Skeletal muscle satellite cell (primary cell): Measurements from ENCODE around the gene SH3TC1.

Experiments
- H3K27me3 ChIP-seq: 2 replicates; pipeline ENCODE4 v1.7.0; 2013; ENCODE audit warnings: low read length; ENCODE audit not compliant: control insufficient read depth, insufficient read depth
- H3K36me3 ChIP-seq: 2 replicates; pipeline ENCODE4 v1.7.0; 2013; ENCODE audit warnings: mild to moderate bottlenecking, control low read depth, low read length; ENCODE audit not compliant: insufficient read depth
- H3K4me1 ChIP-seq: 2 replicates; pipeline ENCODE4 v1.7.0; 2013; ENCODE audit warnings: low read length; ENCODE audit not compliant: control insufficient read depth, insufficient read depth
- H3K4me2 ChIP-seq: 2 replicates; pipeline ENCODE4 v1.7.0; 2013; ENCODE audit warnings: mild to moderate bottlenecking, low read length
- H3K4me3 ChIP-seq: 2 replicates; pipeline ENCODE4 v1.7.0; 2013; ENCODE audit warnings: low read length
- H3K9ac ChIP-seq: 2 replicates; pipeline ENCODE4 v1.7.0; 2013; ENCODE audit warnings: mild to moderate bottlenecking, low read depth, low read length, moderate library complexity
- H3K9me3 ChIP-seq: replicated peaks from 2 replicates; pipeline ENCODE4 v1.7.0; 2013; ENCODE audit warnings: mild to moderate bottlenecking, control low read depth, low read length

Gene SH3TC1

DNA sequence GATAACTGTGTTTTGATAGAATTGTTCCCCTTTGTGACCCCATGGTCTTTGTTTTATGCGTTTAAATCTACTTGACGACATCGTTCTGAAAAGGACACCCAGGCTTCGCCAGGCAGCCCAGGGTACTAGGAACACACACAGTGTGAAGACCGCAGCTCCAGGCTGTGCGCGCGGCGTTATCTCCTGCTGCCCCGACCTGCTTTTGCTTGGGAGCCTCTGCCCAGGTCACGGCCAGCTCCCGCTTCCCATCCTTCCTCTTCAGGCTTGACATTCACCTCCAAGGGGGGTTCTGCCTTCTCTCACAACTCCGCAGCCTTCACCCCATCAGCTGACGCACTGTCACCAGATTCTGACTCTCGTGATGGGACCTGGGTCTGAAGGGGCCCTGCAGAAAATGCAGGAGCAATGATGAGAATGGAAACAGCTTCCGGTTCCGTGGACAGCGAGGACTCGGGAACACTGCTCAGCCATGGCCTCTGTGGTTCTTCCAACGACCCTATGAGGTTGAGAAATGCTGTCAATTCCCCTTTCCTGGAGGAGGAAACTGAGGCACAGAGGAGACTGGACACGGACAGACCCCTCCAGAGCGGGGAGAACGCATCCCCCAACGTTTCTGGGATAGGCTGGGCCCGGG, 69.9 kb downstream of the SH3TC1 start:
- H3K4me2 ChIP-seq = peak overlapping the region; percentile 83
- no peaks in the 10 kb centered on the region for H3K36me3 ChIP-seq
- H3K9ac ChIP-seq = peak overlapping the region; percentile 70
- no peaks in the 10 kb centered on the region for H3K9me3 ChIP-seq
- no peak overlapping the region for H3K4me3 ChIP-seq
- H3K4me1 ChIP-seq = peaks cover 27% of the 10 kb centered on the region
- peaks cover 22% of the 10 kb centered on the region for H3K27me3 ChIP-seq

DNA sequence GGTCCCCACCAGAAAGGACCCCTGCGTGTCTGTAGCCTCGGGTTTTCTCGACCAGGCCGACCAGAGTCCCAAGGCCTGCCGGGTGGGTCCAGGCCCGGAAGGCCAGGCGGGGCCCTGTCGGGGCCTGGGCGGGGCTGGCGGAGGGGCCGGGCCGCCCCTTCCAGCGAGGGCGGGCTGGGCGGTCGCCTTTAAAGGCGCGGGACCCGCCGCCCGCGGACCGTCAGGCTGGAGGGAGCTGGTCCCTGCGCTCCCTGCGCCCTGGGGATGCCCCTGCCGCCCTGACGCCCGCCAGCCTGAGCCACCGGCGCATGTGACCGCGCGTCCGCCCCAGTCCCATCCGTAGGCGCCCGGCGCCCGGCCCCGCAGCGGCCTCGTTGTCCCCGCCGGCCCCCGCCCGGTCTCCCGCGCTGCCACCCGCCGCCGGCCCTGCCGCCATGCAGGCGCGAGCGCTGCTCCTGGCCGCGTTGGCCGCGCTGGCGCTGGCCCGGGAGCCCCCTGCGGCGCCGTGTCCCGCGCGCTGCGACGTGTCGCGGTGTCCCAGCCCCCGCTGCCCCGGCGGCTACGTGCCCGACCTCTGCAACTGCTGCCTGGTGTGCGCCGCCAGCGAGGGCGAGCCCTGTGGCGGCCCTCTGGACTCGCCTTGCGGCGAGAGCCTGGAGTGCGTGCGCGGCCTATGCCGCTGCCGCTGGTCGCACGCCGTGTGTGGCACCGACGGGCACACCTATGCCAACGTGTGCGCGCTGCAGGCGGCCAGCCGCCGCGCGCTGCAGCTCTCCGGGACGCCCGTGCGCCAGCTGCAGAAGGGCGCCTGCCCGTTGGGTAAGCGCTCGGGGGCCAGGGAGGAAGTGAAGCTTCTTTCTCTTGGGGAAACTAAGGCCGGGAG, 70.7 kb downstream of the SH3TC1 start, which contains the start of gene HTRA3:
HTRA3 (plus strand) TSS at position 220 of the 883 bp plus-strand sequence; CDS start at position 435, 215 bp downstream.
- H3K9me3 ChIP-seq = no peaks in the 10 kb centered on the region
- no peaks in the 10 kb centered on the region for H3K36me3 ChIP-seq
- peaks cover 22% of the 10 kb centered on the region for H3K27me3 ChIP-seq
- H3K9ac ChIP-seq = peak within 1 kb of the TSS; percentile 70
- peak within 1 kb of the TSS; percentile 83 for H3K4me2 ChIP-seq
- H3K4me3 ChIP-seq = peak within 1 kb of the TSS; percentile 67
- H3K4me1 ChIP-seq = peaks cover 32% of the 10 kb centered on the region

DNA sequence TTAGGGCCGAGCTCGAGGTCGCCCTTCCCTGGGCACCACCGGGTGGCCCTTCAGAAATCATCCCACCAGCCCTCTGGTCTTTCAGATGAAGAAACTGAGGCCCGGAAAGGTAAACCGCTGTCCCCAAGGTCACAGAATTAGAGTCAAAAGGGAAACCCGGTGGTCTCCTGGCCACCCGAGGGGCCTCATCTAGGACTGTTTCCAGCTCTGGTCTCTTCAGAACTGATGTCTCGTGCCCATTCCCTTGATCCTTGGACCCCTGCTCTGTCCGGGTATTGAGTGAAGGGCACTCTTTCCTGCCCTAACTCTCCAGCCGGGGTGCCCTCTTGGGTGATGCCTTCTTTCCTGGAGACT, 71.3 kb downstream of the SH3TC1 start:
- Histone ChIP-seq H3K9ac (peak overlapping the region; percentile 70), H3K27me3 (peaks cover 22% of the 10 kb centered on the region), H3K4me1 (peaks cover 38% of the 10 kb centered on the region), H3K4me2 (peak overlapping the region; percentile 83), H3K36me3 (no peaks in the 10 kb centered on the region), H3K4me3 (peak overlapping the region; percentile 67), H3K9me3 (no peaks in the 10 kb centered on the region)

DNA sequence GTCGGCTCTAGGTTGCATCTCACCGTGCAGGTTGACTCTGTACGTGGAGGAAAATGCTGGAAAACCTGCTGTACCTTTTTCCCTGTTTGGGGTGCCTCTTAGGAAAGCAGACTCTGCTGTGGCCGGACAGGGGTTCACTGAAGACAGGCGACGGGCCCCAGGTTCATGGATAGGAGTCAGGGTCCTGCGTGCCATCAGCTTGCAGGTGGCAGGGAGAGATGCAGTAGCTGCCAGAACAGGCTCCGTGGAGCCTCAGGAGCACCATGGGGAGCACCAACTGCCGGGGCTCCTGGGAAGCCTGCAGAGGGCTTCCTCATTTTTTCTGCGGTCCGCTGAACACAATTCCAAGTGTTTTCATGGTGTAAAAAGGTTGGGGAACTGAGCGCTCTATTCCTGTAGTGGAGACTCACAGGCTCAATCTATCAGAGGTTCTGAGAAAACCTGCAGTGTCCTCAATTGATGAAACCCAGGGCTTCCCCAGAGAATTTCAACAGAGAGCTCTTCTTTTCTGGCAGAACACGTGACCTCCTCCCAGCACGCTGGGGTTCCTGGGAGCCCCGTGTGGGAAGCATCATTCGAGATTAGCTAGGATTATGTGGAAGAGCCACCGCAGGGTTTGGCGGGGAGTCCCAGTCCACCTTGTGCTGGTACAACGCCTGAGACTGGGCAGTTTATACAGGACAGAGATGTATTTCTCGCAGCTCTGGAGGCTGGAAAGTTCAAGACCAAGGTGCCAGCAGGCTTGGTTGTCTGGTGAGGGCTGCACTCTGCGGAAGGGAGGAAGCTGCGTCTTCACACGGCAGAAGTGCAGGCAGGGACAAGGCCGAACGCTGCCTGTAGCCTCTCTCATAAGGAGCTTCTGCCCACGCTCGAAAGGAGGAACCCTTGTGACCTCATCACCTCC, 72.1 kb downstream of the SH3TC1 start:
- no peaks in the 10 kb centered on the region for H3K36me3 ChIP-seq
- H3K27me3 ChIP-seq = peaks cover 22% of the 10 kb centered on the region
- peaks cover 46% of the 10 kb centered on the region for H3K4me1 ChIP-seq
- H3K4me2 ChIP-seq = peak overlapping the region; percentile 83
- H3K9me3 ChIP-seq = no peaks in the 10 kb centered on the region
- no peak overlapping the region for H3K9ac ChIP-seq
- H3K4me3 ChIP-seq = peak overlapping the region; percentile 67

DNA sequence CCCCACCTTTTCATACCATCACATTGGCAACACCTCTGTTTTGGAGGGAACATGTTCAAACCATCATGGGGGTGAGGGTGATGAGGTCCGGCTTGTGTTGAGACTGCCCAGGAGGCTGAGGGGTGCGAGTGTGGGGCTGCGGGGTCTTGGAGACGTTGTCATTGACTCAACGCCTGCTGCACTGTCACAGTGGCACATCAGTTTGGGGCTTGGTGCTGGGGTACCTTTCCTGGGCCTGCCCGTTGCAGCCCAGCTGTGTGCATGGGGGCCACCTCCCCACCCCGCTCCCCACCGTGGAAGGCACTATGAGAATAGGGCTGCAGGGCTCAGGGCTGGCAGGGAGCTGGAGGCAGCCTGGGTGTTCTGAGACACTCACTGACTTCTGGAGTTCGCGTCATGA, 72.7 kb downstream of the SH3TC1 start:
- peaks cover 22% of the 10 kb centered on the region for H3K27me3 ChIP-seq
- no peak overlapping the region for H3K9ac ChIP-seq
- peaks cover 52% of the 10 kb centered on the region for H3K4me1 ChIP-seq
- H3K36me3 ChIP-seq = no peaks in the 10 kb centered on the region
- H3K9me3 ChIP-seq = no peaks in the 10 kb centered on the region
- no peak overlapping the region for H3K4me3 ChIP-seq
- no peak overlapping the region for H3K4me2 ChIP-seq

DNA sequence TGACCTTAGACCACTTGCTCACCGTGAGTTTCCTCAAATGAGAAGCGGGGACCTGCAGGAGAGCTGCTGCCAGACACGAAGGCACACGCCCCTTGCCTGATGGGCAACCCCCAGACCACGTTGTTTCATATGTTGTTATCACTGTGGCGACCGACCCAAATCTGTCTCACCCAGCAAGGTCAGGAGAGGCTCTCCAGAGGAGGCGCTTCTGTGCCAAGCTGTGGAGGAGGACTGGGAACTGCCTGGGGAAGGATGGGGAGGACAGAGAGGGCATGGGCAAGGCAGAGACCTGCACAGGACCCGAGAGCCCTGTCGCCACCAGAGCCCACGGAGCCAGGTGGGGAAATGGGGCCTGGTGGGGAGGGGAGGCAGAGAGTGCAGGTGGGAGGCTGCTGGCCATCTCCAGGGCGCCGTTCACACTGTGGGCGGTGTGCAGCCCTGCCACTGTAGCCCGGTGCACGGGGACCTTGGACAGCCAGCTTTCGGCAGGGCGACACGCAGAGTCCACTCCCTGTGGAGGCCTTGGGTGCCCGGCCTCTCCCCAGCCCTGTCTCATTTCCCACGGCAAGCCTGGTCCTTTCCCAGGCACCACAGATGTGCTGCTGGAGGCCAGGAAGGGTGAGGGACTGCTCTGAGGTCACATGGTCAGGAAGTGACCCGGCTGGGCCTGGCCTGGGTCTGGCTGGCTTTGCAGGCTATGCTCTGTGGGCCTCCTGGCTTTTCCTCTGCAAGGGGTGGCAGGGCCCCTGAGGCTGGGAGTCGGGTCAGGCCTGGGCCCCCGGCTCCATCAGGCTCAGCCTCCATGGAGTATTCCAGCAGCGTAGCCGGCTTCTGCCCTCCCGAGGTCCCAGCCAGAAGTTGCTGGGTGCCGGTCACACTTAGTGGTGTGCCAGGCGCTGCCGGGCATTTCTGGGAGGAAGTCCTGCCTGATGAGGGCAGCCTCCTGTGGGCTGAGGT, 73.7 kb downstream of the SH3TC1 start:
- no peak overlapping the region for H3K4me3 ChIP-seq

DNA sequence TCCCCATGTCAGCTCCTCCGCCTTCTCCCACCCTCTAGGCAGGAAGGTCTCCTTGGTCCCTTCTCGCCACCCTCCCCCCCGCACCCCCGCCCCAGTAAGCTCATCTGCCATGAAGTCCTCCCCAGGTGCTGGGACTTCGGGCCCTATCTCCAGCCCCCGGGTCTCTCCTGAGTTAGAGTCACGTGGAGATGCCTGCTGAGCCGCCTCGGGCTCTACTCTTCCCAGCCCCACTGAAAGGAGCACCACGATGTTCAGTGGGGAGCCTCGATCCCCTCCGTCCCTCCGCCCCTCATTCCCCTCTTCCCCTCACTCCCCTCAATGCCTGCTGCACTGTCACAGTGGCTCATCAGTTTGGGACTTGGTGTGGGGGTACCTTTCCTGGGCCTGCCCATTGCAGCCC, 74.4 kb downstream of the SH3TC1 start:
- Histone ChIP-seq H3K4me3 (no peak overlapping the region), H3K4me1 (peaks cover 68% of the 10 kb centered on the region), H3K9me3 (no peaks in the 10 kb centered on the region), H3K36me3 (no peaks in the 10 kb centered on the region), H3K27me3 (peaks cover 22% of the 10 kb centered on the region), H3K4me2 (no peak overlapping the region), H3K9ac (no peak overlapping the region)

More for the DNA sequence above, 73.7 kb downstream of the SH3TC1 start:
- Histone ChIP-seq H3K9ac (no peak overlapping the region), H3K36me3 (no peaks in the 10 kb centered on the region), H3K4me1 (peaks cover 61% of the 10 kb centered on the region), H3K9me3 (no peaks in the 10 kb centered on the region), H3K4me2 (no peak overlapping the region), H3K27me3 (peaks cover 22% of the 10 kb centered on the region)

DNA sequence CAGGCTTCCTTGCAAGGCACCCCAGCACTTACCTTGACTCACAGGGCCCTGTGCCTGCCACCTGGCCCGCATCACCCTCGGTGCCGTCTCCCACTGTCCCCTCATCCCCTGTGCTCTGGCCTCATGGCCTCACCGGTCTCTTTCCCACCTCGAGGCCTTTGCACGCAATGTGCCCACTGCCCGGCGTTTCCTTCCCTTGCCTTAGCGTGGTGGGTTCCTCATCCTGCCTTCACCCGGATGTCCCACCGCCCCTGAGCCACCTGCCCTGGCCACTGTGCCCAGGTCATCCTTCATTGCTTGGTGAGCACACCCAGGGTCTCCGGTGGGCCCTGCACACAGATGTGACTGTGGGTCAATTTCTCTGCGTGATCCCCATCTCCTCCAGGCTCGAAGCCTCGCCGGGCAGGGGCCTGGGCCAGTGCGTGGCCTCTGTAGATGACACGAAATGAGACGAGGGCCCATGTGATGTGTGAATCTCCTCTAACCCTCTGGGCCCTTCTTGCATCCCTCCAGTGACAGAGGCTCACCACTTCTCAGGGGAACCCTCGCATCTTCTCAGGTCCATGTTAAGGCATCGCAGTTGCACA, 75.1 kb downstream of the SH3TC1 start:
- Histone ChIP-seq H3K36me3 (no peaks in the 10 kb centered on the region), H3K4me1 (peaks cover 75% of the 10 kb centered on the region), H3K27me3 (peaks cover 18% of the 10 kb centered on the region), H3K4me2 (no peak overlapping the region), H3K4me3 (no peak overlapping the region), H3K9ac (no peak overlapping the region), H3K9me3 (no peaks in the 10 kb centered on the region)

DNA sequence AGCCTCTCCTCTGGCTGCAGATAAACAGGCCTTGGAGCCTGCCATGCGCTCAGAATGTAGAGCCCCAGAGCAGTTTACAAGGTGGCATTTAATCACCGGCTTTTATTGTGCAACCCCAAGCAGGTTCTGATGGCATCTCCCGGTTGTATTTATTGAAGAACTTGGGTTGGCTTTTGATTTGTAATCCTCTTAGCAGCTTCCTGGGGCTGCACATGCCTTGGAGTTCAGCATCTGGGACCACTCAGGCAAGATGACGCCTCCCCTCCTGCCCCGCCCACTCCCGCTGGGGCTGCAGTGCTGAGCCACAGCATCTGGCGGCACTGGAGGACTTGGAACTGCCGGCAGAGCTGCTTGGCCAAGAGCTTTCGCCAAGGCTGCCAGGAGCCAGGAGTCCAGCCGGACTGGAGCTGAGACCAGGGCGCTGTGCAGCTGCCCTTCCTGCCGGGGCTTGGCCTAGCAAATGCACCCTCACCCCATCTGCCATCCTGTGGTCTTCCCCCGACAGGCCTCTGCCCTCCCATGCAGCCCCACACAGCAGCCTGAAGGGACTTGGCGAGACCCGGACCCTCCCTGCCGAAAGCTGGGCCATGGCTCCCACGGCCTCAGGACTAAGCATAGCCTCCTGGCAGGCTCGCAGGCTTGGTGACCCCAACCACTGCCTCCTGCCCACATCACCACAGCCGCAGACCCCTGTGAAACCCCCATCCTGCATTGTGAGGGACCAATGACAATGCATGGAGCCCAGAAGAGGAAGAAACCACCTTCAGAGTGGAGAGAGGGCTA, 75.9 kb downstream of the SH3TC1 start:
- Histone ChIP-seq H3K4me1 (peaks cover 75% of the 10 kb centered on the region), H3K4me3 (no peak overlapping the region), H3K4me2 (peak overlapping the region; percentile 67), H3K27me3 (peaks cover 16% of the 10 kb centered on the region), H3K9me3 (no peaks in the 10 kb centered on the region), H3K9ac (peak overlapping the region; percentile 26), H3K36me3 (no peaks in the 10 kb centered on the region)

DNA sequence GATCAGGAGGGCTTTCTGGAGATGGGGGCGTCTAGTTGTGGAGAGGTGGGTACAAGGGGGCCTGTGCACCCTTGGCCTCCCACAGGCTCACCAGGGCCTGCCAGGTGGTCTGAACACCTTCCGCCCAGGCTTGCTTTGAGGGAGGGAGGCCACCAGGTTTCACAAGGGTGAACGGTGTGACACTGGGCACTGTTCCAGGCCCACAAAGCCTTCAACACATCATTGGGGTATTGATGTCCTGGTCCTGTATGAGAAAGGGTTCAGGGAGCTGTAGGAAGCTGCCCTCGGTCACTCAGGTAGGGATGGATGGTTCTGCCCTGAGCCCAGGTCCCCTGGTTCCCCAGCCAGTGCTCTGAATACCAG, 76.4 kb downstream of the SH3TC1 start:
- peaks cover 70% of the 10 kb centered on the region for H3K4me1 ChIP-seq
- H3K9ac ChIP-seq = peak overlapping the region; percentile 26
- peaks cover 10% of the 10 kb centered on the region for H3K27me3 ChIP-seq
- H3K36me3 ChIP-seq = no peaks in the 10 kb centered on the region
- no peaks in the 10 kb centered on the region for H3K9me3 ChIP-seq
- H3K4me2 ChIP-seq = no peak overlapping the region
- no peak overlapping the region for H3K4me3 ChIP-seq
